ENCODE results near the gene ATP6V1E1.
"Not testable (repeated sequence)": the region's sequence is repeated elsewhere in the genome, so short reads cannot be mapped to it uniquely, and the experiment has no call there.

Gene ATP6V1E1

GRCh38 chr22:17579535-17579981, 49.0 kb downstream of the ATP6V1E1 start:
- DNase-seq: no peak

- DNase-seq: no peak
Measured at GRCh38 chr22:17578136-17578754, 50.3 kb downstream of the ATP6V1E1 start.

GRCh38 chr22:17576470-17576869, 52.1 kb downstream of the ATP6V1E1 start:
- DNase-seq: no peak

- no peak for DNase-seq
Measured at GRCh38 chr22:17575681-17576080, 52.9 kb downstream of the ATP6V1E1 start.

GRCh38 chr22:17575151-17575550, 53.4 kb downstream of the ATP6V1E1 start:
- no peak for DNase-seq

- DNase-seq: no peak
Measured at GRCh38 chr22:17570851-17571631, 57.5 kb downstream of the ATP6V1E1 start.

- DNase-seq: no peak
Measured at GRCh38 chr22:17569971-17570511, 58.5 kb downstream of the ATP6V1E1 start.

- no peak for DNase-seq
Measured at GRCh38 chr22:17566776-17567175, 61.8 kb downstream of the ATP6V1E1 start.

- not testable (repeated sequence) for DNase-seq
Measured at GRCh38 chr22:17566016-17566687, 62.4 kb downstream of the ATP6V1E1 start.

GRCh38 chr22:17563936-17564391, 64.6 kb downstream of the ATP6V1E1 start:
- DNase-seq: no peak

GRCh38 chr22:17562906-17563870, 65.4 kb downstream of the ATP6V1E1 start, which contains the start of gene SLC25A18:
TSS of gene SLC25A18 (plus strand) at chr22:17563498. CDS start at chr22:17579945, 16,447 bp downstream.
- DNase-seq: no peak

- DNase-seq: no peak
Measured at GRCh38 chr22:17559188-17559587, 69.4 kb downstream of the ATP6V1E1 start.

GRCh38 chr22:17554814-17555213, 73.7 kb downstream of the ATP6V1E1 start:
- DNase-seq: no peak

GRCh38 chr22:17552737-17553136, 75.8 kb downstream of the ATP6V1E1 start:
- no peak for DNase-seq

- no peak for DNase-seq
Measured at GRCh38 chr22:17549655-17550054, 78.9 kb downstream of the ATP6V1E1 start.

- no peak for DNase-seq
Measured at GRCh38 chr22:17549183-17549582, 79.4 kb downstream of the ATP6V1E1 start.

- no peak for DNase-seq
Measured at GRCh38 chr22:17548756-17549035, 79.9 kb downstream of the ATP6V1E1 start.

GRCh38 chr22:17548010-17548755, 80.4 kb downstream of the ATP6V1E1 start:
- no peak for DNase-seq

GRCh38 chr22:17542452-17542851, 86.1 kb downstream of the ATP6V1E1 start:
- no peak for DNase-seq

Measured in activated T-cell treated with anti-CD3 and anti-CD28 coated beads, Interleukin-2, amount 50 U/mL, for 48 hours (primary cell).